HEK293T (cell line): Measurements from ENCODE around the gene SGMS1.

Experiments used
- ARNT ChIP-seq: fragments of 450-650 bp; IDR thresholded peaks from 2 replicates; pipeline ENCODE4 v1.6.1; 2017; ENCODE audit warnings: mild to moderate bottlenecking
- BHLHE40 ChIP-seq: fragments of 450-650 bp; IDR thresholded peaks from 2 replicates; pipeline ENCODE4 v1.6.1; 2016; ENCODE audit warnings: mild to moderate bottlenecking, moderate library complexity, borderline replicate concordance
- FOXA1 ChIP-seq: fragments of 450-650 bp; IDR thresholded peaks from 2 replicates; pipeline ENCODE4 v1.6.1; 2016; ENCODE audit warnings: mild to moderate bottlenecking
- FOXM1 ChIP-seq: fragments of 450-650 bp; IDR thresholded peaks from 2 replicates; pipeline ENCODE4 v1.6.1; 2017; ENCODE audit warnings: mild to moderate bottlenecking, borderline replicate concordance
- HDGF ChIP-seq: fragments of 450-650 bp; IDR thresholded peaks from 2 replicates; pipeline ENCODE4 v1.6.1; 2017; ENCODE audit warnings: antibody characterized with exemption, borderline replicate concordance
- PKNOX1 ChIP-seq: fragments of 450-650 bp; IDR thresholded peaks from 2 replicates; pipeline ENCODE4 v1.6.1; 2016
- SP1 ChIP-seq: fragments of 450-650 bp; IDR thresholded peaks from 2 replicates; pipeline ENCODE4 v1.6.1; 2017
- SUZ12 ChIP-seq: fragments of 450-650 bp; IDR thresholded peaks from 2 replicates; pipeline ENCODE4 v1.6.1; 2016; ENCODE audit warnings: mild to moderate bottlenecking

- TF ChIP-seq SUZ12 (no peak), FOXA1 (no peak), FOXM1 (no peak), HDGF (no peak), PKNOX1 (no peak), BHLHE40 (no peak), ARNT (no peak), SP1 (no peak)
Observed at GRCh38 chr10:50260791-50261281, 362.9 kb downstream of the SGMS1 start.
